Adrenal gland (tissue), 5 donors: ENCODE results near the gene CYP21A2.
"Not testable (repeated sequence)": the region's sequence is repeated elsewhere in the genome, so short reads cannot be mapped to it uniquely, and the experiment has no call there.

Experiments
- POLR2A ChIP-seq, 2 donors: fragments of 450-650 bp; IDR thresholded peaks; one replicate each; pipeline ENCODE4 v1.6.1; 2017; ENCODE audit warnings: antibody characterized with exemption in 2 of 2, mild to moderate bottlenecking in 2 of 2, moderate library complexity in 1 of 2
- TF ChIP-seq, protein P1 (sequence below), 6 experiments: fragments of 450-650 bp in 4 of 6; fragments of 200-600 bp in 2 of 6; sonication (generic) in 1 of 6; IDR thresholded peaks; 1 replicate in 5 of 6; 2 replicates in 1 of 6; pipeline versions ENCODE4 v1.5.1 to v1.8.0; 2016 to 2021; ENCODE audit warnings: antibody characterized with exemption in 6 of 6, mild to moderate bottlenecking in 2 of 6, moderate library complexity in 1 of 6
- donor health status: DM: no; HTN: no; CAD: no.

DNA sequence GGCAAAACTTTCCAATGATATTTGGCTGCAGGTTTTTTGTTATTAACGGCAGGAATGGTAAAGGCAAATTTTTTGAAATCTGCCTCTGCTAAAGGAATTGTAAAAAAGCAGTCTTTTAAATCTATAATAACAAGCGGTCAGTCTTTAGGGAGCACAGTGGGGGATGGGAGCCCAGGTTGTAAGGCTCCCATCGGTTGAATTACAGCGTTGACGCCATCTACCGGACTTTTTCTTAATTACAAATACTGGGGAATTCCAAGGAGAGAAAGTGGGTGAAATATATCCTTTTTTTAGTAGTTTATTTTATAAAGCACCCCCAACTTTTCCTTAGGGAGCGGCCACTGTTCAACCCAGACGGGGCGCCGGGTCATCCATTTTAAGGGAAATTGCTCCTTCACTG is 48.9 kb upstream of the CYP21A2 start:
- TF ChIP-seq, protein P1, sequence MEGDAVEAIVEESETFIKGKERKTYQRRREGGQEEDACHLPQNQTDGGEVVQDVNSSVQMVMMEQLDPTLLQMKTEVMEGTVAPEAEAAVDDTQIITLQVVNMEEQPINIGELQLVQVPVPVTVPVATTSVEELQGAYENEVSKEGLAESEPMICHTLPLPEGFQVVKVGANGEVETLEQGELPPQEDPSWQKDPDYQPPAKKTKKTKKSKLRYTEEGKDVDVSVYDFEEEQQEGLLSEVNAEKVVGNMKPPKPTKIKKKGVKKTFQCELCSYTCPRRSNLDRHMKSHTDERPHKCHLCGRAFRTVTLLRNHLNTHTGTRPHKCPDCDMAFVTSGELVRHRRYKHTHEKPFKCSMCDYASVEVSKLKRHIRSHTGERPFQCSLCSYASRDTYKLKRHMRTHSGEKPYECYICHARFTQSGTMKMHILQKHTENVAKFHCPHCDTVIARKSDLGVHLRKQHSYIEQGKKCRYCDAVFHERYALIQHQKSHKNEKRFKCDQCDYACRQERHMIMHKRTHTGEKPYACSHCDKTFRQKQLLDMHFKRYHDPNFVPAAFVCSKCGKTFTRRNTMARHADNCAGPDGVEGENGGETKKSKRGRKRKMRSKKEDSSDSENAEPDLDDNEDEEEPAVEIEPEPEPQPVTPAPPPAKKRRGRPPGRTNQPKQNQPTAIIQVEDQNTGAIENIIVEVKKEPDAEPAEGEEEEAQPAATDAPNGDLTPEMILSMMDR (IDR thresholded peaks at IDR 0.05) = not testable (repeated sequence)
- TF ChIP-seq POLR2A (IDR thresholded peaks at IDR 0.05) = not testable (repeated sequence)
